Astrocyte (in vitro differentiated cells and primary cell): Measurements from ENCODE around the gene SLC9A3. TPM values are rescaled to one million over a fixed set of nuclear protein-coding genes. Genes with fewer than 3 reads are reported as not detected.

Source experiments
- DNase-seq: peaks from one replicate; pipeline ENCODE4 v3.0.0-alpha.2; 2010; ENCODE audit warnings: low read depth
- FAIRE-seq: peaks from 2 replicates; lab custom pipeline; 2011; peaks lifted over from hg19 to GRCh38; lab: Jason Lieb, UNC
- H2AFZ ChIP-seq: 2 replicates; pipeline ENCODE4 v1.6.0; 2012; ENCODE audit warnings: low read depth, low read length, inconsistent platforms
- H3K27ac ChIP-seq: 2 replicates; pipeline ENCODE4 v1.5.1; 2011; ENCODE audit warnings: low read depth, low read length, inconsistent platforms
- H3K27me3 ChIP-seq: 2 replicates; pipeline ENCODE4 v1.6.0; 2011; ENCODE audit warnings: low read length, inconsistent platforms; ENCODE audit not compliant: insufficient read depth
- H3K36me3 ChIP-seq: 2 replicates; pipeline ENCODE4 v1.5.1; 2011; ENCODE audit warnings: low read length, inconsistent platforms; ENCODE audit not compliant: insufficient read depth
- H3K4me1 ChIP-seq: 2 replicates; pipeline ENCODE4 v1.5.1; 2011; ENCODE audit warnings: low read length, inconsistent platforms; ENCODE audit not compliant: insufficient read depth
- H3K4me2 ChIP-seq: 2 replicates; pipeline ENCODE4 v1.6.0; 2012; ENCODE audit warnings: low read length, inconsistent platforms
- H3K4me3 ChIP-seq: 2 replicates; pipeline ENCODE4 v1.5.1; 2011; ENCODE audit warnings: low read depth, mild to moderate bottlenecking, low read length, inconsistent platforms; ENCODE audit not compliant: insufficient read depth
- H3K79me2 ChIP-seq: 2 replicates; pipeline ENCODE4 v1.6.0; 2012; ENCODE audit warnings: mild to moderate bottlenecking, low read length, inconsistent platforms; ENCODE audit not compliant: insufficient read depth
- H3K9ac ChIP-seq: 2 replicates; pipeline ENCODE4 v1.6.0; 2012; ENCODE audit warnings: mild to moderate bottlenecking, low read length, inconsistent platforms
- H3K9me3 ChIP-seq: 2 replicates; pipeline ENCODE4 v1.5.1; 2012; ENCODE audit warnings: low read depth, mild to moderate bottlenecking, low read length, inconsistent platforms; ENCODE audit not compliant: insufficient read depth
- H4K20me1 ChIP-seq: 2 replicates; pipeline ENCODE4 v1.6.0; 2012; ENCODE audit warnings: low read length, inconsistent platforms; ENCODE audit not compliant: insufficient read depth
- H3K27ac Mint-ChIP-seq: one replicate; pipeline ENCODE4 v1.8.0; 2021; ENCODE audit warnings: mild to moderate bottlenecking, mixed read lengths; ENCODE audit not compliant: unreplicated experiment
- H3K27me3 Mint-ChIP-seq: one replicate; pipeline ENCODE4 v1.8.0; 2021; ENCODE audit warnings: low read depth, mixed read lengths; ENCODE audit not compliant: unreplicated experiment
- H3K36me3 Mint-ChIP-seq: one replicate; pipeline ENCODE4 v1.8.0; 2021; ENCODE audit warnings: low read depth, mixed read lengths; ENCODE audit not compliant: unreplicated experiment
- H3K4me1 Mint-ChIP-seq: one replicate; pipeline ENCODE4 v1.8.0; 2021; ENCODE audit warnings: low read depth, mixed read lengths; ENCODE audit not compliant: unreplicated experiment
- H3K4me3 Mint-ChIP-seq: one replicate; pipeline ENCODE4 v1.8.0; 2021; ENCODE audit warnings: mild to moderate bottlenecking, moderate library complexity, mixed read lengths; ENCODE audit not compliant: unreplicated experiment
- H3K9me3 Mint-ChIP-seq: one replicate; pipeline ENCODE4 v1.8.0; 2021; ENCODE audit warnings: mild to moderate bottlenecking, mixed read lengths; ENCODE audit not compliant: unreplicated experiment
- CTCF ChIP-seq: IDR thresholded peaks from 2 replicates; pipeline ENCODE4 v1.5.1; 2011; ENCODE audit warnings: low read depth, mild to moderate bottlenecking, inconsistent platforms, low read length, moderate library complexity; ENCODE audit not compliant: insufficient read depth
- EZH2 ChIP-seq: IDR thresholded peaks from 2 replicates; pipeline ENCODE4 v1.6.1; 2012; ENCODE audit warnings: mild to moderate bottlenecking, low read length, inconsistent platforms; ENCODE audit not compliant: insufficient read depth
- total RNA-seq: library from RNA; stranded (reverse); gene quantifications from 2 replicates; pipeline ENCODE4 v1.2.1, GENCODE V29; 2021

Gene SLC9A3
- total RNA-seq, 1 donor from 2014 or later: 1.0 TPM

GRCh38 chr5:554284-554988 is 30.2 kb upstream of the SLC9A3 start:
- H3K4me3 Mint-ChIP-seq: no peak overlapping the region
- Histone ChIP-seq H3K27ac (no peak overlapping the region), H3K36me3 (no peaks in the 10 kb centered on the region), H3K4me2 (no peak overlapping the region), H3K9ac (no peak overlapping the region), H3K4me3 (no peak overlapping the region), H3K27me3 (peaks cover 5% of the 10 kb centered on the region), H3K9me3 (no peaks in the 10 kb centered on the region), H3K79me2 (no peaks in the 10 kb centered on the region), H4K20me1 (no peaks in the 10 kb centered on the region), H3K4me1 (no peaks in the 10 kb centered on the region), H2AFZ (no peak overlapping the region)
- FAIRE-seq (no peak), DNase-seq (no peak)
- H3K9me3 Mint-ChIP-seq: peaks cover 3% of the 10 kb centered on the region
- peaks cover 35% of the 10 kb centered on the region for H3K27me3 Mint-ChIP-seq
- no peaks in the 10 kb centered on the region for H3K36me3 Mint-ChIP-seq
- H3K27ac Mint-ChIP-seq: no peak overlapping the region
- H3K4me1 Mint-ChIP-seq: no peaks in the 10 kb centered on the region
- TF ChIP-seq EZH2 (no peak), CTCF (no peak)

GRCh38 chr5:553874-554273 is 29.6 kb upstream of the SLC9A3 start:
- FAIRE-seq: no peak
- Mint-ChIP-seq H3K27me3 (peaks cover 34% of the 10 kb centered on the region), H3K4me1 (no peaks in the 10 kb centered on the region), H3K4me3 (no peak overlapping the region), H3K9me3 (peaks cover 3% of the 10 kb centered on the region), H3K36me3 (no peaks in the 10 kb centered on the region), H3K27ac (no peak overlapping the region)
- Histone ChIP-seq H3K4me3 (no peak overlapping the region), H4K20me1 (no peaks in the 10 kb centered on the region), H2AFZ (no peak overlapping the region), H3K4me2 (no peak overlapping the region), H3K27ac (no peak overlapping the region), H3K36me3 (no peaks in the 10 kb centered on the region), H3K79me2 (no peaks in the 10 kb centered on the region), H3K4me1 (no peaks in the 10 kb centered on the region), H3K9me3 (no peaks in the 10 kb centered on the region), H3K27me3 (peaks cover under 1% of the 10 kb centered on the region), H3K9ac (no peak overlapping the region)
- TF ChIP-seq EZH2 (no peak), CTCF (no peak)
- no peak for DNase-seq

- H3K4me2 ChIP-seq: no peak overlapping the region
- no peak overlapping the region for H3K9ac ChIP-seq
- H3K4me3 ChIP-seq: no peak overlapping the region
- no peak for TF ChIP-seq EZH2
- TF ChIP-seq CTCF: no peak
- no peak overlapping the region for H2AFZ ChIP-seq
- no peaks in the 10 kb centered on the region for H3K27me3 ChIP-seq
- DNase-seq (no peak), FAIRE-seq (no peak)
- H3K9me3 ChIP-seq: no peaks in the 10 kb centered on the region
- Mint-ChIP-seq H3K27ac (no peak overlapping the region), H3K4me3 (no peak overlapping the region), H3K27me3 (peaks cover 34% of the 10 kb centered on the region), H3K4me1 (no peaks in the 10 kb centered on the region), H3K9me3 (peaks cover 3% of the 10 kb centered on the region), H3K36me3 (no peaks in the 10 kb centered on the region)
- no peaks in the 10 kb centered on the region for H4K20me1 ChIP-seq
- H3K79me2 ChIP-seq: no peaks in the 10 kb centered on the region
- H3K4me1 ChIP-seq: no peaks in the 10 kb centered on the region
- H3K27ac ChIP-seq: no peak overlapping the region
- H3K36me3 ChIP-seq: no peaks in the 10 kb centered on the region
Observed at GRCh38 chr5:551406-551805, 27.2 kb upstream of the SLC9A3 start.
